Measurements from ENCODE around the gene JAKMIP2.

DNA sequence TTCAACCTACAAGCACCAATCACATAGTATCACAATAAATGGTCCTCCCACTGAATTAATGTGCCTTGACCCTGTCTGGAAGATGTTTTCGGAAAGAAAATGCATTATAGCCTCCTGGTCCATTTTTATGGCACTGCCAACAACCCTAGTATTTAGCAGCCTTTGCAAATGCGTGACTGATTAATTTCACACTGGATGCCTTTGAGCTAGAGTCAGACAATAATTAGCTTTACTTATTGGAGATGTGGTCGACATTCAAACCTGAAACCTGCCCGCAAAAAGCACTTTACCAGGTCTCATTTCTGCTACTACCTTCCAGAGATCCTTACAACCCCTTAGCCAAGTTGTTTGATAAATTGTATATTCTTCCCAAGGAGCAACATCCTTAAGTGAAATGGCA, 153.3 kb downstream of the JAKMIP2 start:
- TF ChIP-seq CTCF (IDR thresholded peaks at IDR 0.05) (no peak), EZH2phosphoT487 (IDR thresholded peaks at IDR 0.05; ENCODE audit: borderline replicate concordance, low read depth) (no peak), FOXM1 (IDR thresholded peaks at IDR 0.05; ENCODE audit: low read depth) (no peak)
